ENCODE results near the gene STK39.

GRCh38 chr2:168159754-168160585 lies 87.4 kb downstream of the STK39 start:
- TF ChIP-seq POLR2A (conservative IDR thresholded peaks at IDR 0.05) (no peak), MAX (CRISPR knock-in tag; IDR thresholded peaks at IDR 0.05) (no peak), SIN3A (IDR thresholded peaks at IDR 0.05; ENCODE audit: borderline replicate concordance in 2 of 2, control insufficient read depth in 1 of 2, low read depth in 2 of 2, low read length in 2 of 2) (no peak), ZNF76 (CRISPR knock-in tag; IDR thresholded peaks at IDR 0.05; ENCODE audit: borderline replicate concordance) (no peak), EZH2 (IDR thresholded peaks at IDR 0.05; ENCODE audit: borderline replicate concordance, low read depth, low read length) (no peak), SPI1 (IDR thresholded peaks at IDR 0.05; ENCODE audit: borderline replicate concordance, low read depth, low read length) (no peak), RFX5 (IDR thresholded peaks at IDR 0.05; ENCODE audit: low read depth, low read length) (no peak)
- TF ChIP-seq, protein P1, sequence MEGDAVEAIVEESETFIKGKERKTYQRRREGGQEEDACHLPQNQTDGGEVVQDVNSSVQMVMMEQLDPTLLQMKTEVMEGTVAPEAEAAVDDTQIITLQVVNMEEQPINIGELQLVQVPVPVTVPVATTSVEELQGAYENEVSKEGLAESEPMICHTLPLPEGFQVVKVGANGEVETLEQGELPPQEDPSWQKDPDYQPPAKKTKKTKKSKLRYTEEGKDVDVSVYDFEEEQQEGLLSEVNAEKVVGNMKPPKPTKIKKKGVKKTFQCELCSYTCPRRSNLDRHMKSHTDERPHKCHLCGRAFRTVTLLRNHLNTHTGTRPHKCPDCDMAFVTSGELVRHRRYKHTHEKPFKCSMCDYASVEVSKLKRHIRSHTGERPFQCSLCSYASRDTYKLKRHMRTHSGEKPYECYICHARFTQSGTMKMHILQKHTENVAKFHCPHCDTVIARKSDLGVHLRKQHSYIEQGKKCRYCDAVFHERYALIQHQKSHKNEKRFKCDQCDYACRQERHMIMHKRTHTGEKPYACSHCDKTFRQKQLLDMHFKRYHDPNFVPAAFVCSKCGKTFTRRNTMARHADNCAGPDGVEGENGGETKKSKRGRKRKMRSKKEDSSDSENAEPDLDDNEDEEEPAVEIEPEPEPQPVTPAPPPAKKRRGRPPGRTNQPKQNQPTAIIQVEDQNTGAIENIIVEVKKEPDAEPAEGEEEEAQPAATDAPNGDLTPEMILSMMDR (IDR thresholded peaks at IDR 0.05 in 2 of 3, conservative IDR thresholded peaks at IDR 0.05 in 1 of 3; ENCODE audit: insufficient read depth in 2 of 3, low read depth in 1 of 3, low read length in 3 of 3), result no peak

Measured in K562 (cell line).